ENCODE measurements around the gene RNF5.

GRCh38 chr6:32203426-32204267, 25.4 kb downstream of the RNF5 start:
- 0 out of 2 replicates have a peak, but pooled peaks have one; percentile 6 for TF ChIP-seq YY1 (IDR thresholded peaks at IDR 0.05; ENCODE audit: low read depth)
- TF ChIP-seq TEAD4 (IDR thresholded peaks at IDR 0.05) = peak; percentile 80
- peak; percentile 51; the same call in 1 of the 2 replicates for TF ChIP-seq MAX (IDR thresholded peaks at IDR 0.05)
- peak; percentile 84 for TF ChIP-seq EP300 (IDR thresholded peaks at IDR 0.05; ENCODE audit: borderline replicate concordance)
- TF ChIP-seq CEBPB (IDR thresholded peaks at IDR 0.05) = no peak
- TF ChIP-seq NFIC (IDR thresholded peaks at IDR 0.05) = peak; percentile 91
- no peak for TF ChIP-seq RAD21 (IDR thresholded peaks at IDR 0.05; ENCODE audit: low read depth)
- peak; percentile 56; the same call in 1 of the 2 replicates for TF ChIP-seq FOXM1 (IDR thresholded peaks at IDR 0.05; ENCODE audit: borderline replicate concordance, low read depth)
- peak; percentile 86 for TF ChIP-seq TCF12 (IDR thresholded peaks at IDR 0.05; ENCODE audit: low read depth)
- no peak for TF ChIP-seq TAF1 (IDR thresholded peaks at IDR 0.05; ENCODE audit: low read depth)
- TF ChIP-seq REST (IDR thresholded peaks at IDR 0.05; ENCODE audit: low read depth) = no peak
- TF ChIP-seq CREB1 (IDR thresholded peaks at IDR 0.05; ENCODE audit: low read depth) = no peak

Measured in Ishikawa (cell line).